AG09309 (cell line): ENCODE results near the gene SHC4.

Experiments
- DNase-seq: peaks from one replicate; pipeline ENCODE4 v3.0.0-alpha.2; 2010; ENCODE audit warnings: low read depth
- H3K4me3 ChIP-seq: 2 replicates; pipeline ENCODE4 v1.5.1; 2011; ENCODE audit warnings: mild to moderate bottlenecking, low read depth, low read length, moderate library complexity; ENCODE audit not compliant: control insufficient read depth
- TF ChIP-seq, protein P1 (sequence below): IDR thresholded peaks from 2 replicates; pipeline ENCODE4 v1.5.1; 2011; ENCODE audit warnings: mild to moderate bottlenecking, low read depth, low read length, inconsistent platforms; ENCODE audit not compliant: insufficient read depth, control insufficient read depth; ENCODE audit errors: missing control alignments

Gene SHC4

DNA sequence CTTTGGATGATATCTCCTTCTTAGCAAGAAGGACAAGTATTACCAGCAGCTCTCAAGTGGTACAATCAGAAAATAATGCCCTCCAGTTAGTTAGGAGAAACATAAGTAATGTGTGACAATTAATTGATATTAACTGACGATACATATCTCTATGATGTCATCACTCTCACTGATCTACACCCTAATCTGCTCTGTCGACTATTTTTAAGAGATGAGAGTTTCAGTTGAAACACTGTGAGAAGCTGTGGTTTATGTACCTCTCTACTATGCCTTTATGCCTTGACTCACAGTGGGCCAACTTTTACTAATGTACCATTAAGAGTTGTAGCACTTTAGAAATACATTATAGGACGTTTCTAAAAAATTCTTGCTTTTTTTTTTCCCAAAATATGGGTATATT, 161.5 kb downstream of the SHC4 start:
- TF ChIP-seq, protein P1, sequence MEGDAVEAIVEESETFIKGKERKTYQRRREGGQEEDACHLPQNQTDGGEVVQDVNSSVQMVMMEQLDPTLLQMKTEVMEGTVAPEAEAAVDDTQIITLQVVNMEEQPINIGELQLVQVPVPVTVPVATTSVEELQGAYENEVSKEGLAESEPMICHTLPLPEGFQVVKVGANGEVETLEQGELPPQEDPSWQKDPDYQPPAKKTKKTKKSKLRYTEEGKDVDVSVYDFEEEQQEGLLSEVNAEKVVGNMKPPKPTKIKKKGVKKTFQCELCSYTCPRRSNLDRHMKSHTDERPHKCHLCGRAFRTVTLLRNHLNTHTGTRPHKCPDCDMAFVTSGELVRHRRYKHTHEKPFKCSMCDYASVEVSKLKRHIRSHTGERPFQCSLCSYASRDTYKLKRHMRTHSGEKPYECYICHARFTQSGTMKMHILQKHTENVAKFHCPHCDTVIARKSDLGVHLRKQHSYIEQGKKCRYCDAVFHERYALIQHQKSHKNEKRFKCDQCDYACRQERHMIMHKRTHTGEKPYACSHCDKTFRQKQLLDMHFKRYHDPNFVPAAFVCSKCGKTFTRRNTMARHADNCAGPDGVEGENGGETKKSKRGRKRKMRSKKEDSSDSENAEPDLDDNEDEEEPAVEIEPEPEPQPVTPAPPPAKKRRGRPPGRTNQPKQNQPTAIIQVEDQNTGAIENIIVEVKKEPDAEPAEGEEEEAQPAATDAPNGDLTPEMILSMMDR, result no peak
- no peak for DNase-seq
- no peak overlapping the region for H3K4me3 ChIP-seq

DNA sequence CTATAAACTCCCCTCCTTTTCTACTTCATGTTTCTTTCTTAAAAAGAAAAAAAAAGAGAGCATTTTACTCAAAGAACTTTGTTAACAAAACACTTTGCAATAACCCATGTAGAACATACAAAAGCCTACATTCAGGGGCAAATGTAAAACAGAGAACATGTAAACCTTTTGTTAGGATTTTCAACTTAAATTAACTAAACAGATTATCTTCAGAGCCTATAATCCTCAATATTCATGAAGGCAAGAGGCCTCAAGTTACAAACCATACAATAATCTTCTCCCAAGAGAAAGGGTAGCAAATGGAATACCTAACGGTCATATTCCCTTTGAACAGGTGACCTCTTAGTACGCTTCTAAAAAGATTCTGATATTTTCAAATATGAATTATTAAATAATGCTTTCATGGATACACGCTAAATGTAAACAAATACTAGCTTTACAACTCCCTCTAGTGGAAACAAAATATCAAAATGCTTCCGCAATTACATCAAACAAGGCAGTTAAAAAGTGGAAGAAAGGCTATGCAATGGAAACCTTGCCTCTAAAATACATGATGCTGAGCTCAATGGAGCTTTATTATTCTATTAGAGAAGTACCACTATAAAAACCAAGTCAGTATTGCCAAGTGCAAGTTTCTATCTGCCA, 162.8 kb downstream of the SHC4 start:
- DNase-seq, result no peak
- TF ChIP-seq, protein P1, result peak; percentile 43
- no peak overlapping the region for H3K4me3 ChIP-seq

DNA sequence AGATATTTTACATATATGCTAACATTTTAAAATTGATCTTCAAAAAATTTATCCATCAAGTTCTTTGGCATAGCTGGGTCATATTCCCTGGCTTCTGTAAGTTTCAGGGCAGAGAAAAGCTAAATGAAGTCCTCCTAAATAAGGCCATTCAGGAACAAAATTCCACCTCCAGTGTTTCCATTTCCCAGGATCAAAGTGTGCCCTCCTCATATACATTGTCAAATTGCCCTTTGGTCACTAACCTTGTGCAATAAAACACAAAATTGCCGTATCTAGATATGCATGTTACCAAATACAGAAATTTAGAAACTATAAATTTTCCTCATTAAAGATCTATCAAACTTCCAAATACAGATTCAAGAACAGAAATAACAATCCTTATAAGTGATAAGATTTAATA, 163.5 kb downstream of the SHC4 start:
- TF ChIP-seq, protein P1, result no peak
- no peak for DNase-seq
- H3K4me3 ChIP-seq, result no peak overlapping the region

DNA sequence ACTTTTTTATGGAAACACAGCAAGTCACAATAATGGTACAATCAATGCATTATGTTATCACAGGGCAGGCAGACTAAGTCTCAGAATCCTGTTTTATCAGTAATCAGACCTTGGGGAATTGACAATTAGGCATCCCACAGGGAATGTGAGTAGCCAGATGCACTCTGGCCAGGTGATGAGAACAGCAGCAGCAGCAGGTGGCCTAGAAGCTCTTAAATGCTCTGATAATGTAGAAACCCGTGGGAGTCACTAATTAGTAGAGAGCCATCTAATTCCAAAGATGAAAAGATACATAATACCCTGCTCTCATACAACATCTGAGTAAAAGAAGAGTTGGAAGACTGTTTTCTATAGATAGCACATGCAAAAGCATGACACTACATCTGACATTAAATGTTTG, 165.4 kb downstream of the SHC4 start:
- TF ChIP-seq, protein P1, result no peak
- DNase-seq, result no peak

DNA sequence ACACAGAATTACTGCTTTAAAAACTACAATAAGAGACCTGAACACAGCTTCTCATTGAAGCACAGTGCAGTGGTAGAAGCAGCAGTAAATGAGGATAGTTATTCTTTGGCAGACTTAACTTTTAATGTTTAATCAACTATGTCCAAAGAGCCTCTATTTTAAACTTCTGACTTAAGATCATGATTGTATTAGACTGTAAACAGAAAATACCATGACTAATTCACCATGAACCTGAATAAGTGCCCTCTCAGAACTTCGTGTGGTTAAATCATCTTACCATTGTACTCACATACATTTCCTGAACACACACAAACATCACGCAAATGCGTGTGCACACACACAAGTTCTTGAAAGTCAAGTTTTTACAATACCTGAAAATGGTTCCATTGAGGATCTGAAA, 166.8 kb downstream of the SHC4 start:
- TF ChIP-seq, protein P1, result no peak
- H3K4me3 ChIP-seq, result no peak overlapping the region
- no peak for DNase-seq

More for the DNA sequence above, 165.4 kb downstream of the SHC4 start:
- H3K4me3 ChIP-seq, result no peak overlapping the region

DNA sequence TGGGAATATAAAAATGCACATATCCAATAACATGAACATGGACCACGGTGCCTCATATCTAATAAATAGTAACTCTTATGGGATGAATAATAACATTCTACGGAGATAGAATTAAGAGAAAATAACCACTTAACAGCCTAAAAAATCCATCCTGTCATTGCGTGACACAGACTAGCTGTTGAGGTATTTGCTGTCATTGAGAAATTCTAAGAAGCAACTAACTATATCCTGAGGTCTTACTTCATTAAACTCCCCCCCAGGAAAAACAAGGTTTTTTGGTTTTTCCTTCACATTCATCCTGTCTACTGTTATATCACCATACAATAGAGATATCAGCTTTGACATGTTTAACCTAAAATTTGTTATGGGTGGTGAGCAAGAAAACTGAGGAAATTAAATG, 167.2 kb downstream of the SHC4 start:
- H3K4me3 ChIP-seq, result no peak overlapping the region
- TF ChIP-seq, protein P1, result no peak
- no peak for DNase-seq
